GM20000 (cell line): ENCODE results near the gene UVSSA.

Source experiments
- DNase-seq: peaks from one replicate; pipeline ENCODE4 v3.0.0; 2012; ENCODE audit warnings: low spot score
- CTCF ChIP-seq: IDR thresholded peaks from 2 replicates; pipeline ENCODE4 v1.5.1; 2012; ENCODE audit warnings: mild to moderate bottlenecking, control low read depth; ENCODE audit errors: extremely low read depth, missing control alignments

Gene UVSSA

DNA sequence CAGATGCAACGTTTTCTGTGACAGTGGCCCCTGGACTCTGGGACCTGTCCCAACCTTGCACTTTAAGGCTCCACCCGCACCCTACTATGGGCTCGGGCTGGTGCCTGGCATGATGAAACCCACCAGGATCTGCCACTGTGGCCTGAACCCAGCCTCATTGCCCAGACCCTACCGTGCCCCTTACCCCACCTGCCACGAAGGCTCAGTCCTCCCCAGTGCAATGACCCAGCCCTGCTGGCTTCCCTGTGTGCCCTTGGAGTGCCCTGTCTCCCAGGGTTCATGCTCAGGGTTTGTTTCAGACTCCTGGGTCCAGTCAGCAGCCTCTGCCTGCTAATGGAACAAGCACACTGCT is 3.1 kb downstream of the UVSSA start:
- no peak for TF ChIP-seq CTCF
- DNase-seq = no peak

GRCh38 chr4:1351854-1352566 is 5.0 kb downstream of the UVSSA start:
- peak; percentile 93 for DNase-seq

GRCh38 chr4:1352567-1352900 is 5.5 kb downstream of the UVSSA start:
- DNase-seq = no peak
- TF ChIP-seq CTCF = no peak

More at GRCh38 chr4:1351854-1352566, 5.0 kb downstream of the UVSSA start:
- TF ChIP-seq CTCF = peak; percentile 90

- TF ChIP-seq CTCF = no peak
- DNase-seq = no peak
Observed at GRCh38 chr4:1353186-1354055, 6.4 kb downstream of the UVSSA start.

DNA sequence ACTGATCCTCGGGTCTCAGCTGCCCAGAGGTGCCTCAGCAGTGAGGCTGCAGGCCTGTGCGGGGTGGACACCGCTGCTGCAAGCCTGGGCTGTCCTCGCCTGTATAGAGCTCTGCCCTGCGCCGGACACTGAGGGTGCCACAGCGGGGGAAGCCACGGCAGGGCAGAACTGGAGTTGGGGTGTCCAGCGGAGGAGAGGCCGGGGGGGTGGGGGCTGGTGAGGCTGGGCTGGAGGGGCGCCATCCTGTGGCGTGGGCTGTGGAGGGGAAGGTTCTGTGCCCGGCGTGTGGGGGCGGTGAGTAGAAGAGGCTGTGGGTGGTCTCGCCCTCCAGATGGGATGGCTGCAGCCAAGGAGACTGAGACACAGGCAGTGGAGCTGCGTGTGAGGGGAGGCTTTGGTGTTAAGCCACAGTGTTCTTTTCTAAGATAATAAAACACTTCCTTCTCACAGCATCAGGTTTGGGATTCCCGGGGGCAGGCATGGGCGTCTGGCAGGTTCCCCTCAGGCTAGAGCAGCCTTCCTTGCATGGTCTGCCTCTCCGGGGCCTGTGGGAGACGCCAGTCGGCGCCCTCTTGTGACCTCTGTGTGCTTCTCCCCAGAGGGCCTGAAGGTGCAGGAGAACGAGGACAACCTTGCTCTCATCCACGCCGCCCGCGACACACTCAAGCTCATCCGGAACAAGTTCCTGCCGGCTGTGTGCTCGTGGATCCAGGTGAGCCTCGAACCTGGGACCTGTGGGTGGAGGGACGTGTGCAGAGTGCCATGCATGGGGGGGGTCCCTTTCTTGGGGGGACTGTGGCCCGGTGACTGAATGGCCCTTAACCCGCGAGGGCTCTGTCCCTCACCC is 7.4 kb downstream of the UVSSA start:
- TF ChIP-seq CTCF = no peak
- DNase-seq = no peak

GRCh38 chr4:1354983-1355275 is 7.9 kb downstream of the UVSSA start:
- no peak for TF ChIP-seq CTCF
- no peak for DNase-seq

DNA sequence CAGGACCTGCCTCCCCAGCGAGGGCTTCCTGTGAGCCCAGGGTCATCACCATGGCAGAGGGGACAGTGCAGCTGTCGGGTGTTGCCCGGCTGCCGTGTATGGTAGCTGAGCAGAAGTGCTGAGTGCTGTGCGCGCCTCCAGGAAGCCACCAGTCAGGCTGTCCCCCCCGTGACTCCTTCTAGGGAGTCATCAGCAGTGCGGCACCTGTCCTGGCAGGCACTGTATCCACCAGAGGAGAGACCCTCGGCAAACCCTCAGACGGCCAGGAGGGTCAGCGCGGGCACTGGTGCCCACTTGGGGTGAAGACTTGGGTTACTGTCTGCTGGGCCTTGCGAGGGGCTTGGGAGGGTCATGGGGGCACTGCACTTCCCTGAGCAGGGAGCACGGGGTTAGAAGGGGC is 8.4 kb downstream of the UVSSA start:
- TF ChIP-seq CTCF = no peak
- DNase-seq = no peak
